D341Med (cell line): ENCODE results near the gene COQ10A.
A peak's percentile ranks its signal among the peaks of the same experiment; 100 is the strongest.
"Not testable (repeated sequence)": the region's sequence is repeated elsewhere in the genome, so short reads cannot be mapped to it uniquely, and the experiment has no call there.

Source experiments
- DNase-seq: peaks from one replicate; pipeline ENCODE4 v3.0.0; 2012; ENCODE audit warnings: low spot score

COQ10A gene

GRCh38 chr12:56243731-56244181 is 23.0 kb upstream of the COQ10A start:
- no peak for DNase-seq

DNA sequence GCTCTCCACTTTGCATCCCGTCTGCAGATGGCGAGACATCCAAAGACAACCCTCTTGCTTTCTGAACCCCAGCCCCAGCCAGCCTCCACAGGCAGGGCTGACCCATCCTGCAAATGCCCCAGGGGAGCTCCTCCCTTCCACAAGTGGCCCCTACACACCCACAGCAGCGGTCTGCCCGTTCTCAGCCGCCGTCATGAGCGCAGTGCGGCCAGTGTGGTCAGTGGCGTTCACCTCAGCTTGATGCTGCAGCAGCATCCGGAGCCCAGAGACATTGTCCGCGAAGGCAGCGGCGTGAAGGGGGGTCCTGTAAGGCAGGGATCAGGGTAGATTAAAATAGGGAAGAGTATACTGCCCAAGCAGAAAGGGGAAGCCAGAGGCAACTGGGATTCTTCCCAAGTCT is 22.2 kb upstream of the COQ10A start:
- no peak for DNase-seq

- DNase-seq: no peak
Observed at GRCh38 chr12:56247923-56248322, 18.8 kb upstream of the COQ10A start.

GRCh38 chr12:56248711-56249110 is 18.0 kb upstream of the COQ10A start:
- DNase-seq: no peak

- DNase-seq: no peak
Observed at GRCh38 chr12:56252649-56253048, 14.1 kb upstream of the COQ10A start.

GRCh38 chr12:56253091-56253490 is 13.7 kb upstream of the COQ10A start:
- DNase-seq: no peak

DNA sequence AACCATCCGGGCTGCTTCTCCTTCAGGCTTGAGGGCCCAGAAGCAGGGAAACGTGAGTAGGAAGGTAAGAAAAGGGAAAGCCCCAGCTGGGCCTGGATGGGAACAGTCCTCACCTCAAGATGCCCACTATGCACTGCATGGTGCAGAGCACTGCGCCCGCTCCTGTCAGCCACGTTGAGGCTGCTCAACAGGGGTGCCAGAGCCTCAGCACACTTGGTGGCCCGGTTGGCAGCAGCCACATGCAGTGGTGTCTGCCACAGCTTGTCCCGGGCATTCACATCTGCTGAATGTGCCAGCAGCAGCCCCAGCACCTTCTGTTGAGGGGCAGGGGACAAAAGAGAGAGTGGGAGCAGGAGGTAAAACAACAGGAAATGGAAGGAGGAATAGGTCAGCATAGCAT is 11.1 kb upstream of the COQ10A start:
- DNase-seq: no peak

DNA sequence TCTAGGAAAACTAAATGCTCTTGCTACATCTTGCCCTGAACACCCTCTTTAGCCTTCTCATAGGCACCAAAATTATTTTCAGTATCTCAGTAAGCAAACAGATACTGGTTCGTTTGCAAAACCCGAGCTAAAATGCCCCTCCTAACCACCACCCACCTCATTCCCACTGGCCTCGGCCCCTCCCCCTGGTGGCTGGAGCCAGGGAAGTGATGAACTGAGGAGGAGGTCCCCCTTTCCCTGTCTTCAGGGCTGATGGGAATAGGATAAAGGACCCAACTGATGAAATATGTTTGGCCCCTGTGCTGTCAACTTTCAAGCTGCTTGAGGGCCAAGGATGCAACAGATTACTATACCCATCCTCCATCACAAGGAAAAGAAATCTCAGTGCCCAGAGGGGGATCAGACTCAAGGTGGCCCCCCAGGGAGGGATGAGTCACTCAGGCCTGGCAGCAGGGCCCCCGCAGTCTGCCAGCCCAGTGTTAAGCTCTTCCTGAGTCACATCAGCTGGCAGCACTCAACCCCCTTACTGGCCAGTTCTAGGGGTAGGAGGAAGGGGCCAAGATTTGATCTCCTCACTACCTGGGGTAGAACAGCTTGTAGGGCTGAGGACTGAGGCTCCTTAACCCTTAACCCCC is 10.3 kb upstream of the COQ10A start:
- DNase-seq: peak; percentile 30

DNA sequence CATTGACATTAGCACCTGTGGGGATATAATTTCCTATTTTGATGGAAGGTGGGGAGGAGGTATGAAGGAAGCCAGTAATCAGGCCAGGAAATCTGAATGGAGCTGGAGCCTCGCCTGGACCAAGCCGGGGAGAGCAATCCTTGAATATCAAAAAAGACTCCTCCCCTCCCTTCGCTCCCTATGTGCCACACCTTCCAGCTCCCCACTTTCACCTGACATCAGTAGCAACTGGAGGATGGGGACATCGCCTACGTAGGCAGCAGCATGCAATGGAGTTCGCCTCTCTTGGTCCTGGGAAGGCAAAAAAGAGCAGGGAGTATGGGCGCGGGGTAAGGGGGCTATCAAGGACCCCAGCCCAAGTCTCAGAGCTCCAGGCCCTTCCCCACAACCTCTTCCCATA is 9.7 kb upstream of the COQ10A start:
- no peak for DNase-seq

- DNase-seq: peak; percentile 73
Observed at GRCh38 chr12:56257491-56258067, 9.2 kb upstream of the COQ10A start.

DNA sequence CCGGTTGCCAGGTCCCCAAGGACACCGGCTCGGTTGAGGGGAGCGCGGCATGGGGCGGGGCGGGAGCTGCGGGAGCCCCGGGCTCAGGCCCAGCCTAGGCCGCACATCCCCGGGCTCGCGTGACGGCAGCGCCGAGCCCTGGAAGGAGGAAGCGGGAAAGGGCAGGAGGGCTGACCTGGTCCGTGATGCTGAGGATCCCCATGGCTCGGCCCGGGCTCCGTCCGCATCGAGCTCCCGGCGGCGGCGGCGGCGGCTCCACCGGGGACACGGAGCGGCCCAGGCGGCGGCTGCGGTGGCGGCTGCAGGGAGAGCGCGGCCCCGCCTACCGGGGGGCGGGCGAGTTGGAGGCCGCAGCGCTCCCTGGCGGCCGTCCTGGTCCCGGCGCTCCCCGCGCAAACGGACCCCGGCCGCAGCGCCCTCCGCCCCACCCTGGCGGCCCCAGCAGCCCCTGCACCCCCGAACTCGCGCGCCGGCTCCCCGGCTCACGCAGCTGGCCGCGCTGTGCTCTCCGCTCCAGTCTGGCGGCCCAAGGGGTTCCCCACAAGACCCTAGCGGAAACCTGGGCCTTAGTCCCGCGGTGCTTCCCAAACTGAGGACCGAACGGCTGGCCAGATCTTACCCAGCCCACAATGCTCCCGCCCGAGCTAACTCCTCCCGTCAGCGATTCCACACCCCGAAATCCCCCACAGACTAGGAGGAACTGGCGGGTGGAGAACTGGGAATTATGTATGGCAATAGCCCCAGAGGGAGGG is 8.5 kb upstream of the COQ10A start, which contains the start of gene ANKRD52:
TSS of gene ANKRD52 (minus strand) at position 317 of the 752 bp plus-strand sequence. CDS start at position 202, 115 bp downstream.
- DNase-seq: peak; percentile 98

DNA sequence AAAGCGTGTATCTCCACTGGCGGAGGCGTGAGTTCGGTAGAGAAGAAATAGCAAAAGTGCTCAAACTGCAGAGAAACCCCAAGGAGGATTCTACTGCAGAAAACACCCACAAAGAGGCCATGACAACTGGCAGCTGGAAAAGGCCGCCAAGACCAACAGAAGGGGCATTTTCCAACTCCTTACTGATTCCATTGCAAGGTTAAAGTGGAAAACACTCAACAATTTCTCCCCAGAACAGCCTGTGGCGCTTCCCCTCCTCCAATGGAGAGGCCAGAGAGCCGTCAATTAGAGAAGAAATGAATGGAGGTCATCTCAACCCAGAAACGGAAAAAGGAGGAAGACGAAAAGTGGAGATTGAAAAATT is 7.9 kb upstream of the COQ10A start:
- no peak for DNase-seq

- DNase-seq: no peak
Observed at GRCh38 chr12:56260380-56260779, 6.4 kb upstream of the COQ10A start.

GRCh38 chr12:56260921-56261320 is 5.8 kb upstream of the COQ10A start:
- no peak for DNase-seq

DNA sequence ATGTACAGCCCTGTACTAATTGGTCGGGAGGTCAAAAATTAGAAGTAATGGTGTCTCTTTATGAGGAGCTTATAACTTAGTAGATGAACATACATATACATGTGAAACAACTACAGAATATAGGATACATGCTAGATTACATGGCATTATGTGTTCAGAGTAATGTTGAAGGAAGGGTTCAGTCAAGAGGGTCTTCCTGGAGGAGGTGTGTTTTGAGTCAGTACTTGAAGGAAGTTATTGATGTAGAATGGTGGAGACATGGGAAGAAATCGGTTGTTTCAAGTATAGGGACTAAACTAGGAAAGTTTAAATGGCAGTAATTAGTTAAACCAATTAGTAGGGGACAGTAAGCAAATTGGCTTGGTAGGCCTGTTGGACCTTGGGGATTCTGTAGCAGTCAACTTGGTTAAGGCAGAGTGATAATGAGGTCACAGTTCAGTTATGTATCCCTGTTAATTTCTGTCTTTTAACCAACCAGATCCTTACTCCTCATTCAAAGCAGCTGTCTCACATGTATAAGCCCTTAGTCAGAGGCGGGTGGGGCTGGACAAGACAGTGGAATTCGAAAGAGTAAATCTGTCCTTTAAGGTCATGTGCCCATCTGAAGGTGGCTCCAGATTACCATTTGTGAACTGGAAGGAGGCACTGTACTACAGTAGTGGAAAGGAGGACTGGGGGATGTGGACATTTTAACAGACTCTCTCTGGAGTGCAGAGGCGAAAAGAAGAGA is 5.1 kb upstream of the COQ10A start:
- DNase-seq: no peak

DNA sequence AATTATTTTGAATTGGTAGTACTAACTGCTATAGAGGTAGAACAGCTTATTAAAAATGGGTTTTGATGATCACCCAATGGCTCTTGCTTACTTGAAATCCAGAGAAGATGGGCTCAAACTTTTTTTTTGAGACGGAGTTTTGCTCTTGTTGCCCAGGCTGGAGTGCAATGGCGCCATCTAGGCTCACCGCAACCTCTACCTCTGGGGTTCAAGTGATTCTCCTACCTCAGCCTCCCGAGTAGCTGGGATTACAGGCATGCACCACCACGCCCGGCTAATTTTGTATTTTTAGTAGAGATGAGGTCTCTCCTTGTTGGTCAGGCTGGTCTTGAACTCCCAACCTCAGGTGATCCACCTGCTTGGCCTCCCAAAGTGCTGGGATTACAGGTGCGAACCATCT is 3.8 kb upstream of the COQ10A start:
- DNase-seq: not testable (repeated sequence)

DNA sequence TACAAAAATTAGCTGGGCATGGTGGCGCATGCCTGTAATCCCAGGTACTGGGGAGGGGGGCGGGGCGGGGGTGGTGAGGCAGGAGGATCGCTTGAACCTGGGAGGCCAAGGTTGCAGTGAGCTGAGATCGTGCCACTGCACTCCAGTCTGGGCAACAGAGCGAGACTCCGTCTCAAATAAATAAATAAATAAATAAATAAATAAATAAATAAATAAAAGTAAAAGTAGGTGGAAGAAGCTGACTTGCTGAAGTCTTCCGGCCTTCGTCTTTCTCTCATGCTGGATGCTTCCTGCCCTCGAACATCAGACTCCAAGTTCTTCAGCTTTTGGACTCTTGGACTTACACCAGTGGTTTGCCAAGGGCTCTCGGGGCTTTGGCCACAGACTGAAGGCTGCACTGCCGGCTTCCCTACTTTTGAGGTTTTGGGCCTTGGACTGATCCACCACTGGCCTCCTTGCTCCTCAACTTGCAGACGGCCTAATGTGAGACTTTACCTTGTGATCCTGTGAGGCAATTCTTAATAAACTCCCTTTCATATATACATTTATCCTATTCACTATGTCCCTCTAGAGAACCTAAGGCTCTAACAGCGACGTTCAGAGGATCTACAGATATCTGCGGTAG is 562 bp upstream of the COQ10A start:
- not testable (repeated sequence) for DNase-seq

GRCh38 chr12:56267443-56268071 is 815 bp downstream of the COQ10A start:
- no peak for DNase-seq

- peak; percentile 55 for DNase-seq
Observed at GRCh38 chr12:56271031-56271430, 4.3 kb downstream of the COQ10A start.

- not testable (repeated sequence) for DNase-seq
Observed at GRCh38 chr12:56272468-56272867, 5.7 kb downstream of the COQ10A start.

GRCh38 chr12:56274299-56274698 is 7.6 kb downstream of the COQ10A start:
- DNase-seq: no peak

- DNase-seq: no peak
Observed at GRCh38 chr12:56278905-56279304, 12.2 kb downstream of the COQ10A start.
